ENCODE measurements around the gene ZNF221. TPM values are rescaled to one million over a fixed set of nuclear protein-coding genes. Genes with fewer than 3 reads are reported as not detected.
A peak's percentile ranks its signal among the peaks of the same experiment; 100 is the strongest.

The ZNF221 gene
- total and polyA plus RNA-seq, 10 of the 15 experiments (the other 5 are each of a cell fraction or from before 2014, with no cell fraction given), result 0.15 to 1.7 (median 0.45) TPM; not detected in 1

- DNase-seq (ENCODE audit: low read depth, low spot score), result peak; percentile 60
- CTCF ChIA-PET, result interaction anchor here (0.9 to 2.3 kb wide), 15 partner anchors 11 to 274 kb away, joined by 3 to 14 read pairs (median 4); partner anchors contain the start of genes ZNF221 and ZNF223
- under 1% methylated on average over 42 of the region's 42 CpGs for WGBS (ENCODE audit: insufficient coverage, insufficient replicate concordance, low lambda C conversion rate, missing lambda C conversion rate)
- no peaks in the 10 kb centered on the region for H3K4me1 ChIP-seq (ENCODE audit: control insufficient read depth, insufficient read depth, low read length)
- peak within 1 kb of the TSS; percentile 94 for H2AFZ ChIP-seq (ENCODE audit: control insufficient read depth, low read depth, low read length)
- POLR2A ChIA-PET, result interaction anchor here (0.5 to 2.9 kb wide), 10 partner anchors 16 to 980 kb away, joined by 3 to 16 read pairs (median 4); partner anchors contain the start of genes KCNN4, SMG9, ZNF221 and ZNF224
- peak within 1 kb of the TSS; percentile 67 for H3K27ac ChIP-seq (ENCODE audit: control insufficient read depth, insufficient read depth)
- peaks cover 4% of the 10 kb centered on the region; the same call in 1 of the 3 replicates for H3K9me3 ChIP-seq (replicated peaks; ENCODE audit: control insufficient read depth, insufficient read depth, low read length)
- BruUV-seq (replicated peaks), result no TSS peak
- peak within 1 kb of the TSS; percentile 81 for H3K9ac ChIP-seq (ENCODE audit: control insufficient read depth, insufficient read depth, low read length)
- peaks cover 9% of the 10 kb centered on the region for H3K79me2 ChIP-seq (ENCODE audit: control insufficient read depth, insufficient read depth, low read length)
- peak within 1 kb of the TSS; percentile 82 for H3K4me3 ChIP-seq
- no peaks in the 10 kb centered on the region for H4K20me1 ChIP-seq (ENCODE audit: control insufficient read depth, insufficient read depth)
- in situ Hi-C loops (cut with MboI), result no loop called here
- intact Hi-C loops (cut with micrococcal nuclease; ENCODE audit: unreplicated experiment), result loop anchor here (1.0 to 10.0 kb wide), 2 partner anchors 49 to 160 kb away; partner anchors contain the start of genes ZNF155 and ZNF224
- SMC1A ChIA-PET (ENCODE audit: uncharacterized antibody, unreplicated experiment), result interaction anchor here (0.6 to 1.6 kb wide), 11 partner anchors 11 to 317 kb away, joined by 3 to 12 read pairs (median 4); partner anchors contain the start of genes ZNF155 and ZNF221
- peak; percentile 99 for ATAC-seq
- no peaks in the 10 kb centered on the region for H3K27me3 ChIP-seq (replicated peaks in 1 of 2; ENCODE audit: control insufficient read depth in 2 of 2, insufficient read depth in 2 of 2, low read length in 1 of 2)
- FAIRE-seq, result no peak
- peaks cover 0 to 11% of the 10 kb centered on the region in 2 experiments; a peak in 2 of 4 replicates for H3K36me3 ChIP-seq (ENCODE audit: control insufficient read depth in 2 of 2, insufficient read depth in 2 of 2, low read length in 1 of 2)
- peak within 1 kb of the TSS; percentile 93 for H3K4me2 ChIP-seq (ENCODE audit: control insufficient read depth, insufficient read depth)
- RAD21 ChIA-PET (ENCODE audit: unreplicated experiment), result interaction anchor here (0.7 to 1.6 kb wide), 11 partner anchors 10 to 277 kb away, joined by 3 to 11 read pairs (median 4); partner anchors contain the start of genes ZNF221, ZNF223 and ZNF227
- no peak for TF ChIP-seq NFYB (IDR thresholded peaks at IDR 0.05; ENCODE audit: insufficient read depth, low read depth, low read length)
- peak; percentile 24 for TF ChIP-seq E4F1 (IDR thresholded peaks at IDR 0.05; ENCODE audit: borderline replicate concordance, partially characterized antibody)
- TF ChIP-seq MTA2 (IDR thresholded peaks at IDR 0.05; ENCODE audit: low read depth), result peak; percentile 25; the same call in 1 of the 2 replicates
- peak; percentile 63 for TF ChIP-seq KLF5 (IDR thresholded peaks at IDR 0.05; ENCODE audit: partially characterized antibody)
- TF ChIP-seq YY1 (IDR thresholded peaks at IDR 0.05; ENCODE audit: low read depth, low read length), result 0 out of 2 replicates have a peak, but pooled peaks have one; percentile 16
- TF ChIP-seq POLR2AphosphoS2 (IDR thresholded peaks at IDR 0.05; ENCODE audit: low read depth, low read length), result 0 out of 2 replicates have a peak, but pooled peaks have one; percentile 46
- no peak for TF ChIP-seq POU2F2 (IDR thresholded peaks at IDR 0.05; ENCODE audit: borderline replicate concordance, low read depth, low read length)
- TF ChIP-seq PKNOX1 (IDR thresholded peaks at IDR 0.05), result peak; percentile 9; the same call in 1 of the 2 replicates
- peak; percentile 62; the same call in 1 of the 2 replicates for TF ChIP-seq SMARCA5 (IDR thresholded peaks at IDR 0.05)
- 0 out of 2 replicates have a peak, but pooled peaks have one; percentile 48 for TF ChIP-seq CREB1 (IDR thresholded peaks at IDR 0.05; ENCODE audit: low read depth)
- TF ChIP-seq HDGF (IDR thresholded peaks at IDR 0.05), result 0 out of 2 replicates have a peak, but pooled peaks have one; percentile 46
- peak; percentile 97 for TF ChIP-seq GABPA (IDR thresholded peaks at IDR 0.05; ENCODE audit: low read depth)
- TF ChIP-seq LARP7 (IDR thresholded peaks at IDR 0.05), result peak; percentile 39; the same call in 1 of the 2 replicates
- TF ChIP-seq HCFC1 (IDR thresholded peaks at IDR 0.05; ENCODE audit: low read length), result peak; percentile 94
- TF ChIP-seq HDAC6 (IDR thresholded peaks at IDR 0.05; ENCODE audit: unreplicated experiment), result no peak
- TF ChIP-seq TCF12 (IDR thresholded peaks at IDR 0.05; ENCODE audit: low read depth, low read length), result 0 out of 2 replicates have a peak, but pooled peaks have one; percentile 12
- TF ChIP-seq BCL11A (IDR thresholded peaks at IDR 0.05; ENCODE audit: low read depth, low read length), result no peak
- peak; percentile 92 for TF ChIP-seq MEF2B (IDR thresholded peaks at IDR 0.05; ENCODE audit: partially characterized antibody, poor library complexity, severe bottlenecking)
- TF ChIP-seq ZNF274 (IDR thresholded peaks at IDR 0.05; ENCODE audit: insufficient read depth, insufficient read length), result no peak
- no peak for TF ChIP-seq ATF7 (IDR thresholded peaks at IDR 0.05; ENCODE audit: low read depth)
These were observed 15.9 kb upstream of the ZNF221 start, which contains the start of gene ZNF45 for GRCh38 chr19:43934985-43935708. Gene ZNF45 (minus strand): TSS chr19:43935282. CDS start chr19:43922185, 13,097 bp downstream.

All from GM12878 (cell line).